ENCODE measurements around the gene ARHGEF17. TPM values are rescaled to one million over a fixed set of nuclear protein-coding genes. Genes with fewer than 3 reads are reported as not detected.

The ARHGEF17 gene
- total RNA-seq, 2 donors from 2014 or later = 31.0 to 39.0 TPM

DNA sequence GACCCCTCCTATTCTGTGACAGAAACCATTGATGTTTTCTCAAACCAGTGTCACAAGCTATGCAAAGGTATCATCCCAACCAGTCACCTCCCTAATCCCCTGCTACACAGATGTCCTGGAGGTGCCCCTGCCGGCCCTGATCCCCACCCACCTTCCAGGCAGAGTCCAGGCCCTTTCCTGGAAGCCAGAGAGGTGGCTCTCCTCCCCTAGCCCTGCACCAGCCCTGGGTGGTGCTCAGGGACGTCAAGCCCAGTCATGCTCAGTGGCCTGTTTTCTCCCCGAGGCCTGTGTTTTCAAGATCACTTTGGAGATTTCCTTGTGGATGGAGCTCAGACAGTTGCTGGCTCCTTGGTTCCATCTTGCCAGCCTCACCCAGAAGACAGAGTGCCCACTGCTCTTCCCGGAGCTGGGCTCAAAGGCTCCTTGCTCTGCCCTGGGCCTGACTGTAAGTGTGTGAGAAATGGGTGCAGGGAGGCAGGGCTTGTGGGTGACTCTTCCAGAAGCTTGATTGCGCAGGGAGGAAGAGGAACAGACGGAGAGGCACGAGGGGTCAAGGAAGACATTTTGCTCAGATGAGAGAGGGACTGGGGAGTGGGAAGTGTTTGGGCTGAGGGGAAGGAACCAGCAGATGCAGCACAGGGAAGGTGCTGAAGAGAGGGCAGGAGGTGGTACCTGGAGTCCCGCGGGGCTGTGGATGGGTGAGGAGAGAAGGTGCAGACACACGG lies 24.6 kb upstream of the ARHGEF17 start:
- TF ChIP-seq, protein P1, sequence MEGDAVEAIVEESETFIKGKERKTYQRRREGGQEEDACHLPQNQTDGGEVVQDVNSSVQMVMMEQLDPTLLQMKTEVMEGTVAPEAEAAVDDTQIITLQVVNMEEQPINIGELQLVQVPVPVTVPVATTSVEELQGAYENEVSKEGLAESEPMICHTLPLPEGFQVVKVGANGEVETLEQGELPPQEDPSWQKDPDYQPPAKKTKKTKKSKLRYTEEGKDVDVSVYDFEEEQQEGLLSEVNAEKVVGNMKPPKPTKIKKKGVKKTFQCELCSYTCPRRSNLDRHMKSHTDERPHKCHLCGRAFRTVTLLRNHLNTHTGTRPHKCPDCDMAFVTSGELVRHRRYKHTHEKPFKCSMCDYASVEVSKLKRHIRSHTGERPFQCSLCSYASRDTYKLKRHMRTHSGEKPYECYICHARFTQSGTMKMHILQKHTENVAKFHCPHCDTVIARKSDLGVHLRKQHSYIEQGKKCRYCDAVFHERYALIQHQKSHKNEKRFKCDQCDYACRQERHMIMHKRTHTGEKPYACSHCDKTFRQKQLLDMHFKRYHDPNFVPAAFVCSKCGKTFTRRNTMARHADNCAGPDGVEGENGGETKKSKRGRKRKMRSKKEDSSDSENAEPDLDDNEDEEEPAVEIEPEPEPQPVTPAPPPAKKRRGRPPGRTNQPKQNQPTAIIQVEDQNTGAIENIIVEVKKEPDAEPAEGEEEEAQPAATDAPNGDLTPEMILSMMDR (conservative IDR thresholded peaks at IDR 0.05) = no peak
- no peaks in the 10 kb centered on the region for H3K36me3 Mint-ChIP-seq (ENCODE audit: low read depth)
- peaks cover 5% of the 10 kb centered on the region for H3K27me3 Mint-ChIP-seq (ENCODE audit: insufficient read depth)
- H3K4me3 Mint-ChIP-seq = no peak overlapping the region
- WGBS, 2 experiments (ENCODE audit: insufficient coverage in 1 of 2, insufficient read length in 1 of 2) = 85% methylated on average over 8 to 10 of the region's 10 CpGs
- Histone ChIP-seq H3K27me3 (ENCODE audit: control insufficient read depth, insufficient read depth, low read length, poor library complexity, severe bottlenecking) (no peaks in the 10 kb centered on the region), H3K27ac (ENCODE audit: low read depth, low read length) (no peak overlapping the region), H3K4me1 (ENCODE audit: control insufficient read depth, insufficient read depth, low read length) (no peaks in the 10 kb centered on the region), H3K9ac (ENCODE audit: extremely low read depth, low read length, poor library complexity, severe bottlenecking) (no peak overlapping the region), H3K9me3 (ENCODE audit: control insufficient read depth, low read length) (no peaks in the 10 kb centered on the region), H3K36me3 (ENCODE audit: control insufficient read depth, insufficient read depth, low read length) (no peaks in the 10 kb centered on the region), H3K4me3 (ENCODE audit: low read length) (no peak overlapping the region)
- no peak overlapping the region for H3K27ac Mint-ChIP-seq
- no peaks in the 10 kb centered on the region for H3K9me3 Mint-ChIP-seq
- H3K4me1 Mint-ChIP-seq = no peaks in the 10 kb centered on the region
- no peak for DNase-seq

DNA sequence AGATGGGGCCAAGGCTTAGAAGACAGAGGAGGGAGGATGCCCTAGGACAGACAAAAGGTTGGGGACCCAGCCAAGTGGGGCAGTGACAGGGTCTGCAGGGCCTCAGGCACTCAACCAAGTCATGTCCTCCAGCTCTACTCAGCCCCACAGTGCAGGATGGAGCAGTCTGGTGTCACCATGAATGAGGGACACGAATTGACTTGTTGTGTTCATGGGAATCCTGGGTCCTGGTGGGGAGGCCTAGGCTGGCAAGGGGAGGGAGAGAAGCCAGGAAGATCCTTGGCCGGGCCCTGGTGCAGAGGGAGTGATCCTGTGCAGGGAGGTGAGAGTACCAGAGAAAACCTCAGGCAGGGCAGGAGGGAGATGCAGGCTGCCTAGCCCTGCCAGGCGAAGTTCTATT lies 24.0 kb upstream of the ARHGEF17 start:
- DNase-seq = no peak
- Histone ChIP-seq H3K27ac (ENCODE audit: low read depth, low read length) (no peak overlapping the region), H3K27me3 (ENCODE audit: control insufficient read depth, insufficient read depth, low read length, poor library complexity, severe bottlenecking) (no peaks in the 10 kb centered on the region), H3K36me3 (ENCODE audit: control insufficient read depth, insufficient read depth, low read length) (no peaks in the 10 kb centered on the region), H3K4me3 (ENCODE audit: low read length) (no peak overlapping the region), H3K4me1 (ENCODE audit: control insufficient read depth, insufficient read depth, low read length) (no peaks in the 10 kb centered on the region), H3K9me3 (ENCODE audit: control insufficient read depth, low read length) (no peaks in the 10 kb centered on the region), H3K9ac (ENCODE audit: extremely low read depth, low read length, poor library complexity, severe bottlenecking) (no peak overlapping the region)
- Mint-ChIP-seq H3K9me3 (no peaks in the 10 kb centered on the region), H3K27ac (no peak overlapping the region), H3K4me1 (peaks cover 2% of the 10 kb centered on the region), H3K4me3 (no peak overlapping the region), H3K36me3 (ENCODE audit: low read depth) (no peaks in the 10 kb centered on the region), H3K27me3 (ENCODE audit: insufficient read depth) (peaks cover 5% of the 10 kb centered on the region)
- WGBS, 2 experiments (ENCODE audit: insufficient coverage in 1 of 2, insufficient read length in 1 of 2) = 79% methylated on average over 3 of the region's 3 CpGs; no CpG with 5 or more reads in 1 of the 2 experiments
- TF ChIP-seq, protein P1 (conservative IDR thresholded peaks at IDR 0.05) = no peak

DNA sequence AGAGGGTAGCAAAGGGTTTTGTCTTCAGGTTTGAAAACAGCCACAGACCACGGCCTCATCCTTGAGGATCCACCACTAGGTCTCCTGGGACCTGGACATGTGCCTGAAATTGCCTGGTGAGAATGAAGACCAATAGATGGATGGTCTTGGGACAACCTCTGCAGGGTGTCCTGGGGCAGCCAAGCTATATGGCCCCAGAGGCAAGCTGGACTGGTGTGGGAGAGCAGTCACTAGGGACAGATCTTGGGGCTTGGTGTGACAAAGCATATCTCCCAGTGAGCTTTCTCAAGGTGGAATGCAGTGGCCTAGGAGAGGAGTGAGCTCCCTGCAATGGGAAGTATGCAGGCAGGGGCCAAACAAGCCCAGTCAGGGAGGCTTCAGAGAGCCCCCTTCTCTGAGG lies 22.4 kb upstream of the ARHGEF17 start:
- Histone ChIP-seq H3K9ac (ENCODE audit: extremely low read depth, low read length, poor library complexity, severe bottlenecking) (no peak overlapping the region), H3K9me3 (ENCODE audit: control insufficient read depth, low read length) (no peaks in the 10 kb centered on the region), H3K36me3 (ENCODE audit: control insufficient read depth, insufficient read depth, low read length) (no peaks in the 10 kb centered on the region), H3K4me1 (ENCODE audit: control insufficient read depth, insufficient read depth, low read length) (no peaks in the 10 kb centered on the region), H3K27ac (ENCODE audit: low read depth, low read length) (no peak overlapping the region), H3K27me3 (ENCODE audit: control insufficient read depth, insufficient read depth, low read length, poor library complexity, severe bottlenecking) (no peaks in the 10 kb centered on the region), H3K4me3 (ENCODE audit: low read length) (no peak overlapping the region)
- Mint-ChIP-seq H3K9me3 (no peaks in the 10 kb centered on the region), H3K27me3 (ENCODE audit: insufficient read depth) (peaks cover 3% of the 10 kb centered on the region), H3K36me3 (ENCODE audit: low read depth) (no peaks in the 10 kb centered on the region), H3K4me3 (no peak overlapping the region), H3K27ac (no peak overlapping the region), H3K4me1 (peaks cover 5% of the 10 kb centered on the region)
- no peak for DNase-seq
- 97 to 100% methylated on average over 1 of the region's 1 CpG for WGBS, 2 experiments (ENCODE audit: insufficient coverage in 1 of 2, insufficient read length in 1 of 2)
- TF ChIP-seq, protein P1 (conservative IDR thresholded peaks at IDR 0.05) = no peak
